Measurements from ENCODE around the gene ACOXL.
"Not testable (repeated sequence)": the region's sequence is repeated elsewhere in the genome, so short reads cannot be mapped to it uniquely, and the experiment has no call there.

The ACOXL gene

GRCh38 chr2:111048856-111049768 lies 316.7 kb downstream of the ACOXL start:
- DNase-seq, result no peak

- DNase-seq, result no peak
Observed at GRCh38 chr2:111049792-111050640, 317.6 kb downstream of the ACOXL start.

GRCh38 chr2:111050701-111051376 lies 318.5 kb downstream of the ACOXL start:
- DNase-seq, result no peak

GRCh38 chr2:111052621-111053020 lies 320.2 kb downstream of the ACOXL start:
- no peak for DNase-seq

GRCh38 chr2:111053266-111053665 lies 320.9 kb downstream of the ACOXL start:
- DNase-seq, result no peak

- no peak for DNase-seq
Observed at GRCh38 chr2:111053825-111054515, 321.6 kb downstream of the ACOXL start.

- DNase-seq, result no peak
Observed at GRCh38 chr2:111054791-111055691, 322.7 kb downstream of the ACOXL start.

GRCh38 chr2:111055735-111056134 lies 323.4 kb downstream of the ACOXL start:
- DNase-seq, result no peak

- DNase-seq, result no peak
Observed at GRCh38 chr2:111057045-111057444, 324.7 kb downstream of the ACOXL start.

GRCh38 chr2:111057721-111058120 lies 325.3 kb downstream of the ACOXL start:
- DNase-seq, result no peak

- DNase-seq, result no peak
Observed at GRCh38 chr2:111058264-111058663, 325.9 kb downstream of the ACOXL start.

GRCh38 chr2:111061191-111061590 lies 328.8 kb downstream of the ACOXL start:
- DNase-seq, result no peak

- no peak for DNase-seq
Observed at GRCh38 chr2:111062417-111062816, 330.0 kb downstream of the ACOXL start.

GRCh38 chr2:111066062-111066593 lies 333.8 kb downstream of the ACOXL start:
- DNase-seq, result no peak

- no peak for DNase-seq
Observed at GRCh38 chr2:111068435-111069058, 336.2 kb downstream of the ACOXL start.

- DNase-seq, result no peak
Observed at GRCh38 chr2:111069722-111070121, 337.3 kb downstream of the ACOXL start.

- DNase-seq, result no peak
Observed at GRCh38 chr2:111071600-111072171, 339.3 kb downstream of the ACOXL start.

- DNase-seq, result no peak
Observed at GRCh38 chr2:111072220-111072871, 340.0 kb downstream of the ACOXL start.

- not testable (repeated sequence) for DNase-seq
Observed at GRCh38 chr2:111082659-111083058, 350.3 kb downstream of the ACOXL start.

- no peak for DNase-seq
Observed at GRCh38 chr2:111091811-111092211, 359.4 kb downstream of the ACOXL start.

Measured in NCI-H1092 treated with DMSO at 0.1 percent for 48 hours (cell line).